ENCODE measurements around the gene TASP1.

Gene TASP1

GRCh38 chr20:13426870-13427269, 211.9 kb downstream of the TASP1 start:
- TF ChIP-seq CTCF (IDR thresholded peaks at IDR 0.05; ENCODE audit: low read depth, low read length, missing control alignments), result no peak
- no peak for DNase-seq (ENCODE audit: extremely low read depth, low read depth)
- no peak overlapping the region for H3K4me3 ChIP-seq (replicated peaks; ENCODE audit: low read depth, low read length)

GRCh38 chr20:13425381-13426135, 213.2 kb downstream of the TASP1 start:
- no peak overlapping the region for H3K4me3 ChIP-seq (replicated peaks; ENCODE audit: low read depth, low read length)
- no peak for DNase-seq (ENCODE audit: extremely low read depth, low read depth)
- TF ChIP-seq CTCF (IDR thresholded peaks at IDR 0.05; ENCODE audit: low read depth, low read length, missing control alignments), result no peak

- H3K4me3 ChIP-seq (replicated peaks; ENCODE audit: low read depth, low read length), result no peak overlapping the region
- no peak for DNase-seq (ENCODE audit: extremely low read depth, low read depth)
- TF ChIP-seq CTCF (IDR thresholded peaks at IDR 0.05; ENCODE audit: low read depth, low read length, missing control alignments), result no peak
Observed at GRCh38 chr20:13424174-13424833, 214.4 kb downstream of the TASP1 start.

GRCh38 chr20:13423472-13424173, 215.1 kb downstream of the TASP1 start:
- no peak for TF ChIP-seq CTCF (IDR thresholded peaks at IDR 0.05; ENCODE audit: low read depth, low read length, missing control alignments)
- no peak for DNase-seq (ENCODE audit: extremely low read depth, low read depth)
- no peak overlapping the region for H3K4me3 ChIP-seq (replicated peaks; ENCODE audit: low read depth, low read length)

GRCh38 chr20:13422637-13423036, 216.1 kb downstream of the TASP1 start:
- H3K4me3 ChIP-seq (replicated peaks; ENCODE audit: low read depth, low read length), result no peak overlapping the region
- TF ChIP-seq CTCF (IDR thresholded peaks at IDR 0.05; ENCODE audit: low read depth, low read length, missing control alignments), result no peak
- DNase-seq (ENCODE audit: extremely low read depth, low read depth), result no peak

- no peak for DNase-seq (ENCODE audit: extremely low read depth, low read depth)
- H3K4me3 ChIP-seq (replicated peaks; ENCODE audit: low read depth, low read length), result no peak overlapping the region
- no peak for TF ChIP-seq CTCF (IDR thresholded peaks at IDR 0.05; ENCODE audit: low read depth, low read length, missing control alignments)
Observed at GRCh38 chr20:13420625-13421024, 218.1 kb downstream of the TASP1 start.
